ENCODE measurements around the gene BCAP31.

GRCh38 chrX:153674219-153674851 is 49.9 kb downstream of the BCAP31 start:
- TF ChIP-seq CTCF (IDR thresholded peaks at IDR 0.05) (no peak), POLR2A (IDR thresholded peaks at IDR 0.05) (no peak)

All from heart left ventricle (tissue), 13 donors.